Naive thymus-derived CD8-positive, alpha-beta T cell (primary cell): Measurements from ENCODE around the gene ZCCHC9. TPM values are rescaled to one million over a fixed set of nuclear protein-coding genes. Genes with fewer than 3 reads are reported as not detected.
"Not testable (repeated sequence)": the region's sequence is repeated elsewhere in the genome, so short reads cannot be mapped to it uniquely, and the experiment has no call there.

Experiments
- ATAC-seq, 2 donors: fragments of 150-1000 bp; cut with Tn5 transposase in 1 of 2; sonication (Bioruptor Pico), chemical (Tn5 transposase) in 1 of 2; 1 replicate in 1 of 2; 2 replicates in 1 of 2; pipeline ENCODE4 v1.10.0; 2021; ENCODE audit warnings: mild to moderate bottlenecking in 2 of 2, moderate library complexity in 2 of 2
- POLR2A ChIA-PET: fragments of 350-600 bp; sonication (Branson Sonifier 250); formaldehyde crosslinking; loops from one replicate; lab custom pipeline; 2021; ENCODE audit warnings: antibody characterized with exemption; lab: Charles Lee
- DNase-seq, 10 donors: peaks; one replicate each; pipeline versions ENCODE4 v3.0.0 to v3.0.0-alpha.2; 2020 to 2022
- H3K27ac Mint-ChIP-seq, 10 donors: one replicate each; pipeline ENCODE4 v1.8.0; 2020 to 2022; ENCODE audit warnings: mild to moderate bottlenecking in 10 of 10, mixed read lengths in 10 of 10, moderate library complexity in 4 of 10, inconsistent platforms in 1 of 10
- H3K27me3 Mint-ChIP-seq, 5 donors: one replicate each; pipeline ENCODE4 v1.8.0; 2021 to 2022; ENCODE audit warnings: mixed read lengths in 5 of 5
- H3K36me3 Mint-ChIP-seq, 3 donors: one replicate each; pipeline ENCODE4 v1.8.0; 2020 to 2022; ENCODE audit warnings: mixed read lengths in 3 of 3, mild to moderate bottlenecking in 2 of 3, inconsistent platforms in 1 of 3
- H3K4me1 Mint-ChIP-seq, 4 donors: one replicate each; pipeline ENCODE4 v1.8.0; 2021 to 2022; ENCODE audit warnings: mixed read lengths in 4 of 4
- H3K4me3 Mint-ChIP-seq, 10 donors: one replicate each; pipeline ENCODE4 v1.8.0; 2020 to 2022; ENCODE audit warnings: mild to moderate bottlenecking in 10 of 10, mixed read lengths in 10 of 10, moderate library complexity in 6 of 10, inconsistent platforms in 1 of 10
- H3K9me3 Mint-ChIP-seq, 9 donors: one replicate each; pipeline ENCODE4 v1.8.0; 2020 to 2022; ENCODE audit warnings: mixed read lengths in 9 of 9, mild to moderate bottlenecking in 3 of 9, inconsistent platforms in 1 of 9, moderate library complexity in 1 of 9
- polyA plus RNA-seq, 3 donors: library from polyadenylated mRNA; unstranded; fragments of 300-500 nt; fragmentation: Illumina TruSeq; gene quantifications; one replicate each; pipeline ENCODE4 v1.2.3, GENCODE V29; 2021
- total RNA-seq, 8 experiments: library from RNA in 2 of 8; stranded (reverse) in 2 of 8; gene quantifications; one replicate each; pipeline ENCODE4 v1.2.3 and lab custom pipeline; 2021 to 2026

ZCCHC9 gene
- total and polyA plus RNA-seq, 5 experiments from 2014 or later, result 9.7 to 25.5 (median 19.0) TPM

DNA sequence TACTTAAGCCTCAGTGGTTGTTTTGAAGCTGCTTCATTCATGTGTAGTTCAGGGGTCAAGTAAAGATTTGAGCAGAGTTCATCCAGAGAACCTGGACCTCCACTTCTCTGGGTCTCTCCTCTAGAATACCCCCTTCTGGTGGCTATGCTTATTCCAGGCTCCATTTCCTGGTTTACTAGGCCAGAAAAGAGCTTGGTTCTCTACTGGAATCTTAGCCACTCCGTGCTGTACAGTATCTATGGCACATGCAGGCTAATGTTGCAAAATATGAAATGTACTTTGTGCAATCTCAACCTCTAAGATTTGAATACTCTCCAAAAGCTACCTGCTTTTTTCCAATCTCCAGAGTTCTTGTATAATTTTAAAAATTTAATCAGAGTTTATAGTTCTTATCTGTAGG is 17.4 kb upstream of the ZCCHC9 start:
- DNase-seq, result no peak
- H3K4me3 Mint-ChIP-seq, result no peak overlapping the region
- no peaks in the 10 kb centered on the region for H3K27me3 Mint-ChIP-seq
- peaks cover 0 to 29% (median 22%) of the 10 kb centered on the region in 3 donors for H3K36me3 Mint-ChIP-seq
- H3K4me1 Mint-ChIP-seq, result peaks cover 6 to 18% (median 10%) of the 10 kb centered on the region in 4 donors
- POLR2A ChIA-PET, result no interaction called here
- no peak for ATAC-seq
- H3K27ac Mint-ChIP-seq, result no peak overlapping the region
- peaks cover 0 to 16% (median 3%) of the 10 kb centered on the region in 9 donors for H3K9me3 Mint-ChIP-seq

DNA sequence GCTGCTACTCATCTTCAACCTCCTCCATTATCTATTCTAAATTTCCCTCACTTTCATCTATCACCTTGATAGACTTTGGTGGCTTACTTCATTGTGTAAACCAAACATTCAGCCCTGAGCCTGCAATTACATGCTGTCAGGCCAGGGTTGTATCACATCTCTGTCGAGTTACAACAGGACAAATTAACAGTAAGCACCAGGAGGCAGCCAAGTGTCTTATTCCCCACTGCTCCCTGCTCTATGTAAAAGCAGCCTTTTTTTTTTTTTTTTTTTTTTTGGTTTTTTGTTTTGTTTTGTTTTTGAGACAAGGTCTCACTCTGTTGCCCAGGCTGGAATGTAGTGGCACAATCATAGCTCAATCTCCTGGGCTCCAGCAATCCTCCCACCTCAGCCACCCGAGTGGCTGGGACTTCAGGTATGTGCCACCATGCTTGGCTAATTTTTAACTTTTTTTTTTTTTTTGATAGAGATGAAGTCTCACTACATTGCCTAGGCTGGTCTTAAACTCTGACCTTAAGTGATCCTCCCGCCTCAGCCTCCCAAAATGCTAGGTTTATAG is 15.2 kb upstream of the ZCCHC9 start:
- peak overlapping the region in 1 of 10 donors; percentile 2 for H3K27ac Mint-ChIP-seq
- no peak for ATAC-seq
- H3K4me3 Mint-ChIP-seq, result no peak overlapping the region
- no peak for DNase-seq
- H3K4me1 Mint-ChIP-seq, result peaks cover 19 to 34% (median 25%) of the 10 kb centered on the region in 4 donors
- POLR2A ChIA-PET, result interaction anchor here (0.7 kb wide), 1 partner anchor 28 kb away, joined by 3 read pairs; no protein-coding TSS in a partner anchor
- H3K27me3 Mint-ChIP-seq, result no peaks in the 10 kb centered on the region
- H3K36me3 Mint-ChIP-seq, result peaks cover 2 to 34% (median 34%) of the 10 kb centered on the region in 3 donors
- H3K9me3 Mint-ChIP-seq, result peaks cover 0 to 10% (median 2%) of the 10 kb centered on the region in 9 donors

DNA sequence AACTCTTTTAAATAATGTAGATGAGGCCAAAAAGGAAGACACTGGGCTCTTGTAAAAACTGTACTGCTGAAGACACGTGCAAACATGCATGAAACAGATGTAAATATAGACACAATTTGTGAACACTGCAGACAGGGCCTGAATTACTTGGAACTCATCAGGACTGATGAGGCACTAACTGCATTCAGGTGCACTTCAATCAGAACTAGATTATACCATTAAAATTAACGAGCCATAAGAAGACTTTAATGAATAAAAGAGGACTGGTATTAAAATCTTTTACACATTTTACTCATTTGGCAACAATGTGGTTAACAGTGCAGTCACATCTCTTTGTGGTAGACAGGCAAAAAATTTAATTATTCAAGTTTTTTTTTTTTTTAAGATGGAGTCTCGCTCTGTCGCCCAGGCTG is 13.4 kb upstream of the ZCCHC9 start:
- Mint-ChIP-seq H3K4me1 (peaks cover 27 to 48% (median 40%) of the 10 kb centered on the region in 4 donors), H3K27ac (no peak overlapping the region), H3K4me3 (no peak overlapping the region), H3K27me3 (no peaks in the 10 kb centered on the region), H3K36me3 (peaks cover 9 to 45% (median 43%) of the 10 kb centered on the region in 3 donors), H3K9me3 (peaks cover 0 to 15% (median 11%) of the 10 kb centered on the region in 9 donors)
- DNase-seq (no peak), ATAC-seq (no peak)
- POLR2A ChIA-PET, result no interaction called here

DNA sequence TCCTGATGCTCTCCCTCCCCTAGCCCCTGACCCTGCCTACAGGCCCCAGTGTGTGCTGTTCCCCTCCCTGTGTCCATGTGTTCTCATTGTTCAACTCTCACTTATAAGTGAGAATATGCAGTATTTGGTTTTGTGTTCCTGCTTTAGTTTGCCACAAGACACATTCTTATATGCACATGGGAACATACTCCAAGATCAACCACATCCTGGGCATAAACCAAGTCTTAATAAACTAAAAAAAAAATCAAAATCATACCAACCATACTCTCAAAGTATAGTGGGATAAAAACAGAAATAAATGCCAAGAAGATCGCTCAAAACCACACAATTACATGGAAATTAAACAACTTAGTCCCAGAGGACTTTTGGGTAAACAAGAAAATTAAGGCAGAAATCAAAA is 11.2 kb upstream of the ZCCHC9 start:
- H3K27me3 Mint-ChIP-seq, result no peaks in the 10 kb centered on the region
- H3K4me3 Mint-ChIP-seq, result peak overlapping the region in 4 of 10 donors; percentile 1 to 21 (median 8)
- peaks cover 3 to 19% (median 11%) of the 10 kb centered on the region in 9 donors for H3K9me3 Mint-ChIP-seq
- peaks cover 21 to 49% (median 46%) of the 10 kb centered on the region in 3 donors for H3K36me3 Mint-ChIP-seq
- peaks cover 32 to 55% (median 45%) of the 10 kb centered on the region in 4 donors for H3K4me1 Mint-ChIP-seq
- DNase-seq (no peak), ATAC-seq (no peak)
- peak overlapping the region in 3 of 10 donors; percentile 40 to 86 (median 55) for H3K27ac Mint-ChIP-seq
- POLR2A ChIA-PET, result no interaction called here

DNA sequence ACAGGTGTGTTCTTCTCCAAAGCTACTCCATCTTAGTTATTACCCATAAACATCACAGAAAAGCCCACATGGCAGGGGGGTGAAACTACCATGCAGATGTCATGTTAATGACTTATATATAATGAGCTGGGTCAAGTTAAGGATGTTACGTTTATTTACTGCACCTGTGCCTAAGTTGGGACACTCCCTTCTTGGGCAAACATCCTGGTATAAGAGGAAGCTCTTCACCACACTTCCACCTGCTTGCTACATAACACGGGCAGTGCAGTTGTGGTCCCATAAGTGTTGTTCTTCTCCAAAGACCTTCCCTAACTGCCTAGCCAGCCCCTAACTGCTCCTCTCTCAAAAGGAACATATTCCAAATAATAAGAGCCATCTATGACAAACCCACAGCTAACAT is 9.3 kb upstream of the ZCCHC9 start:
- ATAC-seq (peak in 1 of 2 donors; percentile 38), DNase-seq (no peak)
- H3K36me3 Mint-ChIP-seq, result peaks cover 21 to 41% (median 37%) of the 10 kb centered on the region in 3 donors
- H3K9me3 Mint-ChIP-seq, result peaks cover 3 to 19% (median 11%) of the 10 kb centered on the region in 9 donors
- peak overlapping the region in 4 of 10 donors; percentile 2 to 50 (median 8) for H3K4me3 Mint-ChIP-seq
- POLR2A ChIA-PET, result interaction anchor here (0.9 kb wide), 1 partner anchor 9 kb away, joined by 3 read pairs; the partner anchor contains the start of gene ZCCHC9
- H3K27me3 Mint-ChIP-seq, result no peaks in the 10 kb centered on the region
- peaks cover 27 to 53% (median 41%) of the 10 kb centered on the region in 4 donors for H3K4me1 Mint-ChIP-seq
- H3K27ac Mint-ChIP-seq, result peak overlapping the region in 4 of 10 donors; percentile 13 to 48 (median 38)

DNA sequence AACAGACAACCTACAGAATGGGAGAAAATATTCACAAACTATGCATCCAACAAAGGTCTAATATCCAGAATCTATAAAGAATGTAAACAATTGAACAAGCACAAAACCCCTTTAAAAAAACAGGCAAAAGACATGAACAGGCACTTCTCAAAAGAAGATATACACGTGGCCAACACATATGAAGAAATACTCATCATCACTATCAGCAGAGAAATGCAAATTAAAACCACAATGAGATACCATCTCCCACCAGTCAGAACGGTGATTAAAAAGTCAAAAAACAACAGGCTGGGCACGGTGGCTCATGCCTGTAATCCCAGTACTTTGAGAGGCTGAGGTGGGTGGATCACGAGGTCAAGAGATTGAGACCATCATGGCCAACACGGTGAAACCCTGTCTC is 7.4 kb upstream of the ZCCHC9 start:
- POLR2A ChIA-PET, result not testable (repeated sequence)
- Mint-ChIP-seq H3K4me1 (peaks cover 33 to 64% (median 44%) of the 10 kb centered on the region in 4 donors), H3K36me3 (peaks cover 21 to 36% (median 35%) of the 10 kb centered on the region in 3 donors)

DNA sequence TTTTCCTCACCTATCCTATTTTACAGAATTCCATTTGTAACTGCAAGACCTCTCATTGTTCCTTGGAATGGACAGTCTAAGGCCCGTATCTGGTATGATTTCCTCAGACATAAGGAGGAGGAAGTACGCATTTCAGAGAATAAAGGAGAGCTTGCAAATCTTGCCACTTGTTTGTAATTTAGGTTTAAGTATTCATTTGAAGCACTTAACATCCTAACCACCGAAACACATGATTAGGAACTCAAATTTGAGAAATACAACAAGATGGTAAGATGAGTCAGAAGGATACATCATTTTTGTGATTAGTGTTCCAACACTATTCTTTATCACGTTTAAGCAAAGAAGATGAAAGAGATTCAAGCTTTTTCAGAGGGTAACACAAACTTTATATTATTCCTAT is 3.9 kb upstream of the ZCCHC9 start:
- Mint-ChIP-seq H3K9me3 (peaks cover 0 to 10% (median 4%) of the 10 kb centered on the region in 9 donors), H3K4me3 (no peak overlapping the region), H3K36me3 (peaks cover 12 to 14% (median 13%) of the 10 kb centered on the region in 3 donors), H3K27ac (no peak overlapping the region), H3K27me3 (no peaks in the 10 kb centered on the region), H3K4me1 (peaks cover 27 to 56% (median 43%) of the 10 kb centered on the region in 4 donors)
- POLR2A ChIA-PET, result no interaction called here
- ATAC-seq, result no peak
- DNase-seq, result no peak

More for the DNA sequence above, 7.4 kb upstream of the ZCCHC9 start:
- peaks cover 3 to 19% (median 11%) of the 10 kb centered on the region in 9 donors for H3K9me3 Mint-ChIP-seq
- not testable (repeated sequence) for H3K4me3 Mint-ChIP-seq, DNase-seq, ATAC-seq, H3K27ac Mint-ChIP-seq, H3K27me3 Mint-ChIP-seq

DNA sequence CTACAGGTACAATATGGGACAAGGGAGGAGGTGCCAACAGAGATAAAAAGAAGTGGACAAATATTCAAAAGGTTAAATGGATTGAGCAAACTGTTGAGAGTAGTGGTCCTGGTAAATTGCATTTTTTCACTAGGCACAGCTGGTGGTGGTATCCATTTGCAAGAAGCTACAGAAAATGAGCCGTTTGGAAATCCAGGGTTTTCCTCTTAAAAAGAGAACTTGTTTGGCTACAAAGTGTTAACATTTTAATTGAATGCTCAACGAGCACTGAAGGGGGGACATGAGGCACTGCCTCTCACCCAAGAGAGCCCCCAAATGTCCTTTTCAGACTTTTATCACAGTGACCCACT is 491 bp upstream of the ZCCHC9 start:
- POLR2A ChIA-PET, result interaction anchor here (0.7 to 1.4 kb wide), 3 partner anchors 9 to 450 kb away, joined by 3 to 5 read pairs (median 3); partner anchors contain the start of gene SSBP2
- Mint-ChIP-seq H3K4me3 (peak overlapping the region; percentile 88 to 98 (median 96)), H3K4me1 (peaks cover 29 to 63% (median 54%) of the 10 kb centered on the region in 4 donors), H3K27ac (peak overlapping the region; percentile 95 to 99 (median 98)), H3K36me3 (peaks cover 0 to 22% (median 7%) of the 10 kb centered on the region in 3 donors), H3K9me3 (no peaks in the 10 kb centered on the region), H3K27me3 (no peaks in the 10 kb centered on the region)
- ATAC-seq (no peak), DNase-seq (no peak)

DNA sequence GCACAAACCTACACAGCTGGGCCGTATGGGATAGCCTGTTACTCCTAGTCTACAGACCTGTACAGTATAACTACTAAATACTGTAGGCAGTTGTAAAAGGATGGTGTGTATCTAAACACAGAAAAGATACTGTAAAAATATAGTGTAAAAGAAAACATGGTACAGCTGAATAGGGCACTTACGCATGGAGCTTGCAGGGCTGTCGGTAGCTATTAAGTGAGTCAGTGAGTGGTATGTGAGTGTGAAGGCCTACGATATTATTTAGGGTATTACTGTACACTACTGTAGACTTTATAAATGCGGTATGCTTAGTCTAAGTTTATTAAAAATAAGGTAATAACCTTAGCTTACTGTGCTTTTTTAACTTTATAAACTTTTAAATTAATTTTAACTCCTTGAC is 1.2 kb downstream of the ZCCHC9 start:
- Mint-ChIP-seq H3K9me3 (no peaks in the 10 kb centered on the region), H3K4me1 (peaks cover 27 to 56% (median 53%) of the 10 kb centered on the region in 4 donors), H3K4me3 (peak overlapping the region; percentile 88 to 98 (median 96)), H3K27me3 (no peaks in the 10 kb centered on the region), H3K27ac (peak overlapping the region; percentile 40 to 99 (median 98)), H3K36me3 (peaks cover 0 to 19% (median 7%) of the 10 kb centered on the region in 3 donors)
- ATAC-seq (no peak), DNase-seq (no peak)
- POLR2A ChIA-PET, result interaction anchor here (0.7 to 1.4 kb wide), 3 partner anchors 448 to 1112 kb away, joined by 3 to 5 read pairs (median 3); partner anchors contain the start of genes DHFR and SSBP2

DNA sequence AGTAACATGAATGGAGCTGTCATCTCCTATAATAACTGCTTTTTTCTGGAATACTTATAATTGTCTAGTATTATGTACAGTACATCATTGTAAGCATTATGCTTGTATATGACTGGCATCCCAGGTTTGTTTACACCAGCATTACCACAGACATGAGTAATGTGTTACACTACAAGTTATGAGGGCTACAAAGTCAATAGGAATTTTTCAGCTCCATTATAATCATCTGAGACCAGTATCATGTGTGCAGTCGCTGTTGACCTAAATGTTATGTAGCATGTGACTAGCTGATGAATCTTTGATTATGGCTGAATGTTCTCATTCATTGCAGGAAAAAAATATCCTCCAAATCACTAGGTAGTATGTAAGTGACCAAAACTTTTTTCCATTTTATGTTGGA is 2.2 kb downstream of the ZCCHC9 start:
- peak overlapping the region in 4 of 10 donors; percentile 11 to 79 (median 64) for H3K27ac Mint-ChIP-seq
- DNase-seq, result no peak
- H3K4me1 Mint-ChIP-seq, result peaks cover 24 to 52% (median 51%) of the 10 kb centered on the region in 4 donors
- POLR2A ChIA-PET, result no interaction called here
- H3K4me3 Mint-ChIP-seq, result peak overlapping the region in 8 of 10 donors; percentile 24 to 88 (median 41)
- H3K36me3 Mint-ChIP-seq, result peaks cover 0 to 18% (median 7%) of the 10 kb centered on the region in 3 donors
- H3K9me3 Mint-ChIP-seq, result no peaks in the 10 kb centered on the region
- ATAC-seq, result no peak
- H3K27me3 Mint-ChIP-seq, result no peaks in the 10 kb centered on the region

DNA sequence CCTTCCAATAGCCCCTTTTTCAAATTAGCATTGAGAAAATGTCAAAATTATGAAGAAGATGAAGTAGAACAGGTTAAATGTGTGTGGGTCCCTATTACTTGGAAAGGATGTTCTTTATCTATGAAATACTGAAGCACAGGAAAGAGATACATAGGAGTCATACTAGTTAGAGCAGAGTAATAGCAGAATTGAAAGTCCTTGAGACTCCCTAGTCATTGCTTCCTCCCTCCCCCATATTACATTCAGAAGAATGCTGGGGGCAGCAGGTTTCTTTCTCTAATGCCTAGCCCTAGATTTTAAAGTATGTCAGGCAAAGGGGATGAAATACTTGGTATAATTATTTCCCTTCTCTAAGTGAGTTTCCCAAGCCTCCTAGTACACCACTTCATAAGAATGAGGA is 4.4 kb downstream of the ZCCHC9 start:
- peaks cover 0 to 39% (median 13%) of the 10 kb centered on the region in 3 donors for H3K36me3 Mint-ChIP-seq
- ATAC-seq (no peak), DNase-seq (no peak)
- no peaks in the 10 kb centered on the region for H3K9me3 Mint-ChIP-seq
- H3K27ac Mint-ChIP-seq, result no peak overlapping the region
- POLR2A ChIA-PET, result no interaction called here
- H3K4me3 Mint-ChIP-seq, result no peak overlapping the region
- peaks cover 12 to 33% (median 30%) of the 10 kb centered on the region in 4 donors for H3K4me1 Mint-ChIP-seq
- H3K27me3 Mint-ChIP-seq, result no peaks in the 10 kb centered on the region

DNA sequence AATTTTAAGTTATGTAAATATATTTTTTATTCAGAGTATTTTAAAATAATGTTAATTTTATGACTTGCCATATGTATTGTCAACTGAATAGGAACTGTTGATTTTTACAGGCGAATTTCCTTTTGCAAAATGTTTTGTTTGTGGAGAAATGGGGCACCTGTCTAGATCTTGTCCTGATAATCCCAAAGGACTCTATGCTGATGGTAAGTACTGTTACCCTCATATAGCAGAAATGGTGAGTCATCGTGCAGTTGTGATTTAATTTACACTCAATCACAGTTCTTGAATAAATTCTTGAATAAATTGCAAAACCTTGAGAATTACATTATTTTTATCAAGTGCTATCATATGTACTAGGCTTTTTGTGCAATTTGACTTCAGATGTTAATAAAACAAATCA is 7.4 kb downstream of the ZCCHC9 start:
- Mint-ChIP-seq H3K4me1 (peaks cover 8 to 15% (median 10%) of the 10 kb centered on the region in 4 donors), H3K36me3 (peaks cover 0 to 67% (median 22%) of the 10 kb centered on the region in 3 donors), H3K9me3 (no peaks in the 10 kb centered on the region), H3K27me3 (no peaks in the 10 kb centered on the region), H3K4me3 (no peak overlapping the region), H3K27ac (peak overlapping the region in 1 of 10 donors; percentile 39)
- ATAC-seq (no peak), DNase-seq (no peak)
- POLR2A ChIA-PET, result no interaction called here
